HepG2 (cell line): ENCODE results near the gene DMPK. TPM values are rescaled to one million over a fixed set of nuclear protein-coding genes. Genes with fewer than 3 reads are reported as not detected.

ENCODE experiments used
- ARNT2 ChIP-seq: sonication (generic); formaldehyde crosslinking; IDR thresholded peaks from 2 replicates; pipeline ENCODE4 v1.8.0; 2022; ENCODE audit warnings: mild to moderate bottlenecking, low read depth, missing genetic modification reagents, moderate library complexity
- ATF1 ChIP-seq: IDR thresholded peaks from 2 replicates; pipeline ENCODE4 v1.6.1; 2016; ENCODE audit warnings: mild to moderate bottlenecking, control low read depth
- FOXA3 ChIP-seq: IDR thresholded peaks from 2 replicates; pipeline ENCODE4 v1.6.1; 2016; ENCODE audit warnings: missing genetic modification reagents, missing compliant biosample characterization
- JUN ChIP-seq: sonication (generic); formaldehyde crosslinking; IDR thresholded peaks from 2 replicates; pipeline ENCODE4 v1.4.0; 2020; ENCODE audit warnings: mild to moderate bottlenecking, missing genetic modification reagents
- NFKBIZ ChIP-seq: IDR thresholded peaks from 2 replicates; pipeline ENCODE4 v1.6.1; 2018; ENCODE audit warnings: missing genetic modification reagents, missing compliant biosample characterization
- RAD51 ChIP-seq: fragments of 450-650 bp; IDR thresholded peaks from 2 replicates; pipeline ENCODE4 v1.6.1; 2016; ENCODE audit warnings: borderline replicate concordance
- SMARCC2 ChIP-seq: fragments of 450-650 bp; IDR thresholded peaks from 2 replicates; pipeline ENCODE4 v1.6.1; 2017; ENCODE audit warnings: antibody characterized with exemption, mild to moderate bottlenecking
- SP140L ChIP-seq: sonication (generic); formaldehyde crosslinking; IDR thresholded peaks from 2 replicates; pipeline ENCODE4 v1.4.0; 2020; ENCODE audit warnings: missing genetic modification reagents, borderline replicate concordance
- TARDBP ChIP-seq: sonication (generic); formaldehyde crosslinking; IDR thresholded peaks from 2 replicates; pipeline ENCODE4 v1.8.0; 2022; ENCODE audit warnings: mild to moderate bottlenecking, missing genetic modification reagents
- ZKSCAN8 ChIP-seq: IDR thresholded peaks from 2 replicates; pipeline ENCODE4 v1.6.1; 2016; ENCODE audit warnings: borderline replicate concordance, missing genetic modification reagents, missing compliant biosample characterization
- ZNF142 ChIP-seq: sonication (generic); formaldehyde crosslinking; IDR thresholded peaks from 2 replicates; pipeline ENCODE4 v1.4.0; 2020; ENCODE audit warnings: missing genetic modification reagents
- ZNF329 ChIP-seq: sonication (generic); formaldehyde crosslinking; IDR thresholded peaks from 2 replicates; pipeline ENCODE4 v1.9.0; 2021; ENCODE audit warnings: low read depth, mild to moderate bottlenecking, missing genetic modification reagents
- ZNF331 ChIP-seq: sonication (generic); formaldehyde crosslinking; IDR thresholded peaks from 2 replicates; pipeline ENCODE4 v1.4.0; 2020; ENCODE audit warnings: missing genetic modification reagents
- ZNF432 ChIP-seq: sonication (generic); formaldehyde crosslinking; IDR thresholded peaks from 2 replicates; pipeline ENCODE4 v1.5.0; 2020; ENCODE audit warnings: missing genetic modification reagents, mild to moderate bottlenecking, borderline replicate concordance
- ZNF451 ChIP-seq: sonication (generic); formaldehyde crosslinking; IDR thresholded peaks from 2 replicates; pipeline ENCODE4 v1.5.0; 2020; ENCODE audit warnings: mild to moderate bottlenecking, missing genetic modification reagents
- ZNF574 ChIP-seq: sonication (generic); formaldehyde crosslinking; IDR thresholded peaks from 2 replicates; pipeline ENCODE4 v1.4.0; 2020; ENCODE audit warnings: missing genetic modification reagents
- polyA plus RNA-seq, 8 experiments: library from polyadenylated mRNA; depleted of rRNA in 3 of 8; stranded (reverse) in 7 of 8; unstranded in 1 of 8; fragments of >200 nt; fragmentation: Illumina TruSeq in 4 of 8; extraction: Trizol in 4 of 8; gene quantifications; 2 replicates each; pipeline versions ENCODE4 v1.2.1 to v1.2.3, GENCODE V29; 2011 to 2016; ENCODE audit warnings: low read depth in 4 of 8, missing spikeins in 1 of 8, mixed read lengths in 1 of 8; ENCODE audit not compliant: insufficient read depth in 1 of 8
- total RNA-seq, 5 experiments: library from RNA; depleted of rRNA; stranded (reverse); fragments of >200 nt; fragmentation: Illumina TruSeq; extraction: Trizol; gene quantifications; 2 replicates each; pipeline ENCODE4 v1.2.3, GENCODE V29; 2016; ENCODE audit warnings: low read depth in 1 of 5
- TF ChIP-seq, protein P1 (sequence below): IDR thresholded peaks from 2 replicates; pipeline ENCODE4 v1.6.1; 2016; ENCODE audit warnings: mild to moderate bottlenecking, missing biosample characterization, missing genetic modification reagents
- TF ChIP-seq, protein P2 (sequence below): sonication (generic); formaldehyde crosslinking; IDR thresholded peaks from 2 replicates; pipeline ENCODE4 v1.8.1; 2023; ENCODE audit warnings: mild to moderate bottlenecking, moderate library complexity, missing genetic modification reagents
- TF ChIP-seq, protein P3 (sequence below): sonication (generic); formaldehyde crosslinking; IDR thresholded peaks from 2 replicates; pipeline ENCODE4 v1.4.0; 2020; ENCODE audit warnings: missing genetic modification reagents

DMPK gene
- total and polyA plus RNA-seq, 2 of the 13 experiments (the other 11 are each of a cell fraction or from before 2014, with no cell fraction given): 5.3 to 8.8 TPM

GRCh38 chr19:45792470-45793177 lies 10.3 kb upstream of the DMPK start, which contains the start of gene DMWD (continued):
- TF ChIP-seq ZNF142 (no peak), SMARCC2 (no peak), JUN (no peak), ZNF432 (CRISPR knock-in tag) (no peak), ZNF329 (no peak), NFKBIZ (no peak), ZNF331 (CRISPR knock-in tag) (no peak), ZNF574 (0 out of 2 replicates have a peak, but pooled peaks have one; percentile 20), ARNT2 (CRISPR knock-in tag) (no peak; the same call in 1 of the 2 replicates), ZNF451 (CRISPR knock-in tag) (no peak), RAD51 (no peak), SP140L (no peak), ATF1 (CRISPR knock-in tag) (no peak), FOXA3 (CRISPR knock-in tag) (no peak), TARDBP (CRISPR knock-in tag) (no peak), ZKSCAN8 (CRISPR knock-in tag) (no peak)
- TF ChIP-seq, protein P1, sequence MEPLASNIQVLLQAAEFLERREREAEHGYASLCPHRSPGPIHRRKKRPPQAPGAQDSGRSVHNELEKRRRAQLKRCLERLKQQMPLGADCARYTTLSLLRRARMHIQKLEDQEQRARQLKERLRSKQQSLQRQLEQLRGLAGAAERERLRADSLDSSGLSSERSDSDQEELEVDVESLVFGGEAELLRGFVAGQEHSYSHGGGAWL (CRISPR knock-in tag): no peak
- TF ChIP-seq, protein P2, sequence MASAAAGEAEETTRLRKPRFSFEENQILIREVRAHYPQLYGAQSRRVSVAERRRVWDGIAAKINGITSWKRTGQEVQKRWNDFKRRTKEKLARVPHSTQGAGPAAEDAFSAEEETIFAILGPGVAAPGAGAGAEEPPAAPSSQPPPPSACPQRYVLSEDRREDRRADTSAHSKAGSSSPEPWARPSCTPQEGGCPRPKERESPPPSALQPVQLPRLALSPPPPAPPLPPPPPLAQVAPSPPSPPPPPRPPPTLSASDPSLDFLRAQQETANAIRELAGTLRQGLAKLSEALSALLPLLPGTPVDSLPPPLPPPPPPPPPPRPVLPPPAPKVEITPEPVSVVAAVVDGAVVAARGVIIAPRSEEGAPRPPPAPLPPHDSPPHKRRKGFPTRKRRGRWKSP: no peak
- TF ChIP-seq, protein P3, sequence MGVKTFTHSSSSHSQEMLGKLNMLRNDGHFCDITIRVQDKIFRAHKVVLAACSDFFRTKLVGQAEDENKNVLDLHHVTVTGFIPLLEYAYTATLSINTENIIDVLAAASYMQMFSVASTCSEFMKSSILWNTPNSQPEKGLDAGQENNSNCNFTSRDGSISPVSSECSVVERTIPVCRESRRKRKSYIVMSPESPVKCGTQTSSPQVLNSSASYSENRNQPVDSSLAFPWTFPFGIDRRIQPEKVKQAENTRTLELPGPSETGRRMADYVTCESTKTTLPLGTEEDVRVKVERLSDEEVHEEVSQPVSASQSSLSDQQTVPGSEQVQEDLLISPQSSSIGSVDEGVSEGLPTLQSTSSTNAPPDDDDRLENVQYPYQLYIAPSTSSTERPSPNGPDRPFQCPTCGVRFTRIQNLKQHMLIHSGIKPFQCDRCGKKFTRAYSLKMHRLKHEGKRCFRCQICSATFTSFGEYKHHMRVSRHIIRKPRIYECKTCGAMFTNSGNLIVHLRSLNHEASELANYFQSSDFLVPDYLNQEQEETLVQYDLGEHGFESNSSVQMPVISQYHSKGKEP (CRISPR knock-in tag): no peak
